NCI-H2196 (cell line): Measurements from ENCODE around the gene OR2C3.
"Not testable (repeated sequence)": the region's sequence is repeated elsewhere in the genome, so short reads cannot be mapped to it uniquely, and the experiment has no call there.

Source experiments
- DNase-seq: peaks from one replicate; lab custom pipeline; 2025; ENCODE audit not compliant: unreplicated experiment; lab: John Stamatoyannopoulos, UW

OR2C3 gene

GRCh38 chr1:247518613-247518891 is 17.7 kb downstream of the OR2C3 start:
- DNase-seq = no peak

- no peak for DNase-seq
These were observed 18.2 kb downstream of the OR2C3 start for GRCh38 chr1:247517795-247518612.

GRCh38 chr1:247506831-247507230 is 29.4 kb downstream of the OR2C3 start:
- DNase-seq = no peak

- no peak for DNase-seq
These were observed 35.4 kb downstream of the OR2C3 start for GRCh38 chr1:247500865-247501264.

GRCh38 chr1:247496581-247497285 is 39.5 kb downstream of the OR2C3 start:
- DNase-seq = no peak

- DNase-seq = no peak
These were observed 41.5 kb downstream of the OR2C3 start for GRCh38 chr1:247494767-247495166.

- no peak for DNase-seq
These were observed 43.1 kb downstream of the OR2C3 start for GRCh38 chr1:247493106-247493505.

- no peak for DNase-seq
These were observed 44.9 kb downstream of the OR2C3 start for GRCh38 chr1:247491328-247491727.

- DNase-seq = no peak
These were observed 49.2 kb downstream of the OR2C3 start for GRCh38 chr1:247487057-247487456.

- no peak for DNase-seq
These were observed 53.5 kb downstream of the OR2C3 start for GRCh38 chr1:247482747-247483146.

GRCh38 chr1:247476328-247477058 is 59.7 kb downstream of the OR2C3 start:
- DNase-seq = not testable (repeated sequence)

- no peak for DNase-seq
These were observed 60.4 kb downstream of the OR2C3 start for GRCh38 chr1:247475793-247476192.
